ENCODE measurements around the gene RHOBTB1. TPM values are rescaled to one million over a fixed set of nuclear protein-coding genes. Genes with fewer than 3 reads are reported as not detected.
A peak's percentile ranks its signal among the peaks of the same experiment; 100 is the strongest.

Gene RHOBTB1
- total and polyA plus RNA-seq, 9 of the 15 experiments (the other 6 are each of a cell fraction or from before 2014, with no cell fraction given): 1.7 to 11.7 (median 9.3) TPM

DNA sequence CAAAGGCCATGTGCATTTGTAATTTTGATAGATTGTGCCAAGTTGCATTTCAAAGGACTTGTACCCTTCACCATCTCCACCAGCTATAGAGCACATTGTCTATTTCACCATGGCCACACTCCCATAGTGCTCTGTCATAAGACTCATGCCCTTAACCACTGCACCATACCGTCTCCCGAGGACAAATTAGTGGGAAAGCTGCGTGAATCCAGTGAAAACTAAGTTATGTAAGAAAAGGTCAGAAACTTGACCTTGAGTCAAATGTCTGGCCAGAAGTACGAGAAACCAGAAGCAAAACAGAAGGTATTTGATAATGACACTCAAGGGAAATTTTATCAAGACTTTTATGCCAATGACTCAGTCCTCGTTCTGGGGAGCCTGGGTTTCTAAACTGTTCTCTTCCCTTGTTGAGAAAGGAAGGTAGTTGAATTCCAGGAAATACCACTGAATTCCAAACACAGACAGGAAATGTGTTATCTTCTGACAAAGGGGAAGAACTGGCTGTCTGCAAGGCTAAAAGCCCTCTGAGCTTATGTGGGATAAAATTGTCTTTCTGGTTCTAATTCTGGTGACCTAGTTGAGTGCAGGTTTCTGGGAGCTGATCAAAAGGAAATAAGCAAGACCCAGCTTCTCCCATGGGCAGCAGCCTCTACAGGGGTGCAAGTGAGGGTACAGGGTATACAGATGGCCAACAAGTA, 116.0 kb downstream of the RHOBTB1 start (continued):
- no peak for TF ChIP-seq ZBTB9 (CRISPR knock-in tag; IDR thresholded peaks at IDR 0.05)
- TF ChIP-seq, protein P1, sequence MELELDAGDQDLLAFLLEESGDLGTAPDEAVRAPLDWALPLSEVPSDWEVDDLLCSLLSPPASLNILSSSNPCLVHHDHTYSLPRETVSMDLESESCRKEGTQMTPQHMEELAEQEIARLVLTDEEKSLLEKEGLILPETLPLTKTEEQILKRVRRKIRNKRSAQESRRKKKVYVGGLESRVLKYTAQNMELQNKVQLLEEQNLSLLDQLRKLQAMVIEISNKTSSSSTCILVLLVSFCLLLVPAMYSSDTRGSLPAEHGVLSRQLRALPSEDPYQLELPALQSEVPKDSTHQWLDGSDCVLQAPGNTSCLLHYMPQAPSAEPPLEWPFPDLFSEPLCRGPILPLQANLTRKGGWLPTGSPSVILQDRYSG (tag; conservative IDR thresholded peaks at IDR 0.05; ENCODE audit: low read depth): no peak
- peak; percentile 7; the same call in 1 of the 2 replicates for TF ChIP-seq MTA2 (IDR thresholded peaks at IDR 0.05; ENCODE audit: low read depth)
- no peak for TF ChIP-seq ARHGAP35 (IDR thresholded peaks at IDR 0.05; ENCODE audit: partially characterized antibody)
- no peak for TF ChIP-seq CHD7 (IDR thresholded peaks at IDR 0.05; ENCODE audit: low read depth, low read length)
- TF ChIP-seq RBM39 (optimal IDR thresholded peaks at IDR 0.05; ENCODE audit: low read depth, low read length): no peak
- no peak for TF ChIP-seq TGIF2 (CRISPR knock-in tag; IDR thresholded peaks at IDR 0.05)
- TF ChIP-seq MAFG (tag; conservative IDR thresholded peaks at IDR 0.05): no peak; the same call in 1 of the 2 replicates
- TF ChIP-seq KHSRP (IDR thresholded peaks at IDR 0.05): no peak
- TF ChIP-seq ZNF280A (IDR thresholded peaks at IDR 0.05; ENCODE audit: low read depth, partially characterized antibody): no peak
- peak; percentile 83 for TF ChIP-seq JUND (IDR thresholded peaks at IDR 0.05; ENCODE audit: borderline replicate concordance, low read depth, low read length)
- peak; percentile 80; the same call in 2 of the 3 replicates for TF ChIP-seq JUND (tag; IDR thresholded peaks at IDR 0.05; ENCODE audit: borderline replicate concordance, low read depth, low read length)

All from K562 (cell line).